GM10248 (cell line): ENCODE data around the gene KCND1.

Experiments used
- CTCF ChIA-PET: fragments of 300-600 bp; sonication (Branson Sonifier 250); formaldehyde crosslinking; extraction: SDS; loops from one replicate; lab custom pipeline; 2021; ENCODE audit warnings: antibody characterized with exemption; lab: Yijun Ruan, JAX
- POLR2A ChIA-PET: fragments of 350-650 bp; sonication (Branson Sonifier 250); formaldehyde crosslinking; extraction: SDS; loops from one replicate; lab custom pipeline; 2020; ENCODE audit warnings: antibody characterized with exemption; lab: Yijun Ruan, JAX
- DNase-seq: peaks from one replicate; pipeline ENCODE4 v3.0.0; 2012; ENCODE audit errors: extremely low spot score
- TF ChIP-seq, protein P1 (sequence below): IDR thresholded peaks from 2 replicates; pipeline ENCODE4 v1.5.1; 2012; ENCODE audit warnings: mild to moderate bottlenecking, low read depth; ENCODE audit errors: extremely low read depth, missing control alignments, control extremely low read depth

KCND1 gene

DNA sequence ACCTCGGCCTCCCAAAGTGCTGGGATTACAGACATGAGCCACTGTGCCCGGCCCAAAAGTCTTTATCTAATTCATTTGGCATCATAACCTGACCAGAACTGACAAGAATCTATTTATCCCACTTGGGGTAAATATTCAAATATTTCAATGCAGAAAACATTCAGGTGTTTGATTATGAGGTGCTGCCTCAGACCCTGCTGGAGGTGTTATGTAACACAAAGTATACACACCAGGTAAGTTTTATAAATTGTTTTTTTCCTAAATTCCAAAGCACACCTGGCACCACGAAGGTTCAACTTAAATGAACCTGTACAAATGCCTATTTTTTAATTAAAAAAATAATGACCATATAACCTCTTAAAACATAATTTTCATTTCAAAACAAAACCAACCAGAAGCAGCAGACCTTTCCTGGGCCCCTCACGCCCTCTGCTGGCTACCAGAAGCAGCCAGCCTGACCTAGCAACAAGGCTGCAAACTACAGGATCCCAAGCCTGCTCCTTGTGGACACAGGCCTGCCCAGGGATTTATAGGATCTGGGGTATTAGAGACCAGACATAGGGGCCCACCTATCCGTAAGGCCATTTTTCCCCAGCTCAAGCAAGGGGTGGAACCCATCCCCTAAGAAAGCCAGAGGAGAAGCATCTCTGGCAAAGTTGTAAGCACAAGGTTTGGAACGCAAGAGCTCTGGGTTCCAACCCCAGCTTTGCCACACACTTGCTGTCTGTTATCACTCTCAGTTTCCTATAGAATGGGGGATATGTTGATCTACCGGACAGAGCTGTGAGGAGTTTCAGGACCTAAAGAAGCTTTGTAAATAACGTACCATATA lies 25.9 kb downstream of the KCND1 start:
- DNase-seq, result peak; percentile 62
- TF ChIP-seq, protein P1, sequence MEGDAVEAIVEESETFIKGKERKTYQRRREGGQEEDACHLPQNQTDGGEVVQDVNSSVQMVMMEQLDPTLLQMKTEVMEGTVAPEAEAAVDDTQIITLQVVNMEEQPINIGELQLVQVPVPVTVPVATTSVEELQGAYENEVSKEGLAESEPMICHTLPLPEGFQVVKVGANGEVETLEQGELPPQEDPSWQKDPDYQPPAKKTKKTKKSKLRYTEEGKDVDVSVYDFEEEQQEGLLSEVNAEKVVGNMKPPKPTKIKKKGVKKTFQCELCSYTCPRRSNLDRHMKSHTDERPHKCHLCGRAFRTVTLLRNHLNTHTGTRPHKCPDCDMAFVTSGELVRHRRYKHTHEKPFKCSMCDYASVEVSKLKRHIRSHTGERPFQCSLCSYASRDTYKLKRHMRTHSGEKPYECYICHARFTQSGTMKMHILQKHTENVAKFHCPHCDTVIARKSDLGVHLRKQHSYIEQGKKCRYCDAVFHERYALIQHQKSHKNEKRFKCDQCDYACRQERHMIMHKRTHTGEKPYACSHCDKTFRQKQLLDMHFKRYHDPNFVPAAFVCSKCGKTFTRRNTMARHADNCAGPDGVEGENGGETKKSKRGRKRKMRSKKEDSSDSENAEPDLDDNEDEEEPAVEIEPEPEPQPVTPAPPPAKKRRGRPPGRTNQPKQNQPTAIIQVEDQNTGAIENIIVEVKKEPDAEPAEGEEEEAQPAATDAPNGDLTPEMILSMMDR, result peak; percentile 80
- POLR2A ChIA-PET, result interaction anchor here (0.8 kb wide), 1 partner anchor 33 kb away, joined by 3 read pairs; no protein-coding TSS in a partner anchor
- CTCF ChIA-PET, result interaction anchor here (0.7 to 2.2 kb wide), 13 partner anchors 8 to 298 kb away, joined by 3 to 18 read pairs (median 6); partner anchors contain the start of genes PQBP1, SLC35A2 and TIMM17B

DNA sequence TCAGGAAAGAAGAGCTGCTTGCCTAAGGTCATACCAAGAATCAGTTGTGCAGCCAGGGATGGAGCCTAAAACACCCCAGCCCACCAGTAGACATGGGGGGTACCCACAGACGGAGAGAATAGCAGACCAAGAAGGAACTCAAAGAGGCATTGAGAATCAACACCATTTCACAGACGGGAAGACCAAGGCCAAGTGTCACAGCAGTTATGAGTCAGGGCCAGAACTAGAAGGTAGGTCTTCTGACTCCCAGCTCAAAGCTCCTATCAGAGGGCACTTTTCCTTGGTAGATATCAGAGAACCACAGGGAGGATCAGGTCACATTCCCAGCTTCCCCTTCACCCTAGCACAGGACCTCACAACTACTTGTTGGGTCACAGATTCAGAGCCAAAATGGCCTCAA lies 28.7 kb downstream of the KCND1 start:
- ChIA-PET CTCF (interaction anchor here (1.3 to 4.4 kb wide), 2 partner anchors 9 to 12 kb away, joined by 5 to 19 read pairs; no protein-coding TSS in a partner anchor), POLR2A (interaction anchor here (1.4 kb wide), 1 partner anchor 13 kb away, joined by 3 read pairs; no protein-coding TSS in a partner anchor)
- TF ChIP-seq, protein P1, result no peak
- no peak for DNase-seq

DNA sequence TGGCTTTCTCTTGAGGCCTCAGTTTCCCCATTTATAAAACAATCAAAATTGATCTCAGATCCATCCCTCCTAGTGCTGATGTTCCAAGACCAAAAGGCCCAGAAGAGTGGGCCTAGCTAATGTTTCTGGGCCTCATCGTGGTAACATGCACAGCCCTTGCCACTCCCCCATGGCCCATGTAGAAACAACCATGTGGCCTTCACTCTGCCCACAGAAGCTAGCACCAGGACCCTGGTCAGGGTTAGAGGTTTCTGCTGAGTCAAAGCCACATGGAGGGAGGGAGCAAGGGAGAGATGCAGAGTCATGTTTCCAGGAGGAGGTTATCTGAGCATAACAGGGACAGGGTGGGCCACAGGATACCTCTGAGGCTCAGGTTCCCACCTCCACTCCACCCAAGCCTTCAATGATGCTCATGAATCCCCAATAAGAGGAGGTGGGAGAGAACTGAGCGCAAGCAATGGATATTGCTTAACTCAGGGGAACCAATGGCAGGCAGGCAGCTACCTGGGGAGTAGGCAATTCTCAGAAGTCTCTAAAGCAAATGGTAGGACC lies 31.2 kb downstream of the KCND1 start:
- ChIA-PET POLR2A (interaction anchor here (0.9 to 4.0 kb wide), 8 partner anchors 13 to 37 kb away, joined by 3 to 33 read pairs (median 4); partner anchors contain the start of gene SLC35A2), CTCF (interaction anchor here (1.2 to 4.4 kb wide), 4 partner anchors 11 to 49 kb away, joined by 3 to 19 read pairs (median 4); no protein-coding TSS in a partner anchor)
- DNase-seq, result no peak
- TF ChIP-seq, protein P1, result no peak

- ChIA-PET POLR2A (interaction anchor here (0.9 to 4.0 kb wide), 9 partner anchors 12 to 36 kb away, joined by 3 to 33 read pairs (median 5); partner anchors contain the start of genes PIM2 and SLC35A2), CTCF (interaction anchor here (1.2 to 4.4 kb wide), 7 partner anchors 9 to 48 kb away, joined by 3 to 19 read pairs (median 4); no protein-coding TSS in a partner anchor)
- no peak for DNase-seq
- TF ChIP-seq, protein P1, result no peak
These were observed 32.0 kb downstream of the KCND1 start for GRCh38 chrX:48939524-48940228.

DNA sequence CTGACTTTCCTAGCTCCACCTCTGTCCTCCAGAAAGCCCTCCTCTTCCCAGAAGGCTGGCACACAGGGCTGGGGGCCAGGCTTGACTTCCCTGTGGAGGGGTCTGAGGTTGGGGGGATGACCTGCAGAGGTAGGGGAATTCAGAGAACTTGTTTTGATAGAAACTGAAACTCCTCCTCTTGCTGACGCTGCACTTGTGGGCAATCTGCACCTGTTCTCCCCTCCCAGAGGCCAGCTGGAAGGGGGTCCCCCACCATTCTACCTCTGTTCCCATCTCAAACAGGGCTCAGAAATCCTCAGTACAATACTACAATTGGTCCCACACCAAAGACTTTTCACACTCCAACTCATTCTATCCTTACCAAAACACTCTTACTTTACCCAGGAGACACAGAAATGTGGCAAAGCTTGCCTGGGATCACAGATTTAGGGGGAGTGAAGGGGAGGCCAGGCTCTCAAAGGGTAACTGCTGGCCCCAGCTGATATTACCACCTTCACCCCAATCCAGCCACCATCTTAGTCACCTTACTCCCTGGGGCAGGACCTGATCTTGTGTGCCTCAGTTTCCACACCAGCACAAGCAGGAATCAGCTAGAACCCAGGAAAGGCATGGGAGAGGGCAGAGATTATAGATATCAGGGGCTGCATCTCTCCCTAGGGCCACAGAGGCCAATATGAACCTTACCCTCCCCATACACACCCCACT lies 32.8 kb downstream of the KCND1 start:
- CTCF ChIA-PET, result interaction anchor here (0.9 to 3.4 kb wide), 6 partner anchors 8 to 47 kb away, joined by 3 to 15 read pairs (median 4); partner anchors contain the start of gene OTUD5
- POLR2A ChIA-PET, result interaction anchor here (0.6 to 4.0 kb wide), 9 partner anchors 8 to 64 kb away, joined by 3 to 33 read pairs (median 5); partner anchors contain the start of genes PIM2 and SLC35A2
- TF ChIP-seq, protein P1, result no peak
- peak; percentile 54 for DNase-seq
